Activated CD8-positive, alpha-beta memory T cell treated with anti-CD3 and anti-CD28 coated beads, Interleukin-2, amount 50 U/mL, for 24 hours (primary cell): ENCODE measurements around the gene SFR1.
A peak's percentile ranks its signal among the peaks of the same experiment; 100 is the strongest.

Experiments
- DNase-seq: peaks from one replicate; pipeline ENCODE4 v3.0.0-alpha.2; 2020; ENCODE audit errors: extremely low read depth

Gene SFR1, protein sequence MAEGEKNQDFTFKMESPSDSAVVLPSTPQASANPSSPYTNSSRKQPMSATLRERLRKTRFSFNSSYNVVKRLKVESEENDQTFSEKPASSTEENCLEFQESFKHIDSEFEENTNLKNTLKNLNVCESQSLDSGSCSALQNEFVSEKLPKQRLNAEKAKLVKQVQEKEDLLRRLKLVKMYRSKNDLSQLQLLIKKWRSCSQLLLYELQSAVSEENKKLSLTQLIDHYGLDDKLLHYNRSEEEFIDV

GRCh38 chr10:104121485-104122224, at the start of gene SFR1:
TSS of gene SFR1 (plus strand) at chr10:104122171. CDS start at chr10:104122184, 13 bp downstream.
- peak; percentile 94 for DNase-seq

GRCh38 chr10:104072786-104073185, 49.2 kb upstream of the SFR1 start:
- no peak for DNase-seq

DNA sequence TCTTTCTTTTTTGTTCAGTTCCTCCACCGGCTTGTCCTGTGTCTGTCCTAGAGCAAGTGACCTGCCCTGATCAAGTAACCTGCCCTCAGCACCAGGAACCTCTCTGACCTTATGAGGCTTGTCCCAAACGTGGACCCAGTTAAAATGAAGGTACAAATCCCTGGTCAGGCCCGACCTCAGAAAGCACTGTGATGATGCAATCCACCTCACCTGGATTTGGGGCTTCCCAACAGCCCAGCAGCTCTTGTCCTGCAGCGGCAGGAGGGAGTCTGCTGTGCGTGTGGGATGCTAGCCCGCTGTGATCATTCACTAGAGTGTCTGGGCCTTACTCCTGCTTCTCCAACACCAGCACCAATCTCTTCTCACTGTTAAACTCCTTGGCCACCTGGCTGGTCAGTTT, 47.5 kb upstream of the SFR1 start:
- no peak for DNase-seq

GRCh38 chr10:104076743-104077160, 45.2 kb upstream of the SFR1 start:
- no peak for DNase-seq

- no peak for DNase-seq
Observed at GRCh38 chr10:104077247-104077646, 44.7 kb upstream of the SFR1 start.

DNA sequence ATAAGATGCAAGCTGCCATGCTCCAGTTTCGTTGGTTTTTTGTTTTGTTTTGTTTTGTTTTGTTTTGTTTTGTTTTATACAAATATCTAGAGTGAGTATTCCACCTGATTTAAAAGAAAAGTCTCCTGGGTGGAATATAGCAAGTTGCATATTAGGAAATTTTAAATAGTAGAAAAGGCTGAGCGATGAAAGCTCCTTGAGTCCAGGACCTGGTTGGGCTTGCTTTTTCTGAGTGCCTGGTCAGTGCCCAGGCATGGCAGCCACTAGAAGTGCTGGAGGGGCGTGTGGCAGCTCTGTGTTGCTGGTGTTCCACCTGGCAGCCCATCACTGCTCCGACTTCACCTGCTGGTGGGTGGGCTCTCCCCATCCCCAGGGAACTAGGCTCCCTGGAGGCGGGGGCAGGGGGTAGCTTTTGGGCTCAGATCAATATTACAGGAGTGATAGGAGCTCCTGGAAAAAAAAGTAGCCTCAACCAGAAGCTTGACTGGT, 44.3 kb upstream of the SFR1 start:
- no peak for DNase-seq

DNA sequence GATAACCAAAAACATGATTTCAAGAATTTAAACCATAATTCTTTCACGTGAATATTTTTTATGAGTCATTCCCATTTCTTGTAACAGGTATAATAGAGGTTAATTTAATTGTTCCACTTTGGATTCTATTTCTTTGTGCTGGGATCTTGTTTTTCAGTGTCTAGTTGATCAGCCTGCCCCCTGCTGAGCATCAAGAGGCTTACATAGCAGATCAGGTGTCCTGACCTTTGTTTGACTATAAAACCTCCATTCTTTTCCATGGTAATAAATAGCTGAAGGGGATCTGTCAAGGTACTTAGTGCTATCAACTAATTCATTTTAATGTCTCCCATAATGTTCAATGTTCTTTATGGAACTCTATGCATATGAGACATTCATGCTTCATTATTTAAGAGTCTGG, 41.2 kb upstream of the SFR1 start:
- DNase-seq, result no peak

DNA sequence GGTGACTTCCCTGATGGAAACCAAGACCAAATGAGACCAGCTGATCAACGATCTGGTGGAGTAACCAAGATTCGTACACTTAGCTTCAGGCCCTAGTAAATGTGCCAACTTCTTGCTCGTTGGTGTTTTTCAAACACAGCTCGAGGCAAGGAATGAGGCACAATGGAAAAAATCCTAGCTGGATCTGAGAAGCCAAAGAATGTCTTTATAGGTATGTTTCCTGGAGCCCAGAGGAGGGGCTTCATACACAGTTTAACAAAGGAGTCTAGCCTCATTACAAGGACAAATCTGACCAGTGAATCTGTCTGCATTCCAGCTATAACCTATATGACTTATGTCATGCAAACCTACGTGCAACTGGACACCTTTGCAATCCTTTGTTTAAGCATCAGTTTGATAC, 40.0 kb upstream of the SFR1 start:
- DNase-seq, result no peak

- no peak for DNase-seq
Observed at GRCh38 chr10:104084482-104085142, 37.4 kb upstream of the SFR1 start.

DNA sequence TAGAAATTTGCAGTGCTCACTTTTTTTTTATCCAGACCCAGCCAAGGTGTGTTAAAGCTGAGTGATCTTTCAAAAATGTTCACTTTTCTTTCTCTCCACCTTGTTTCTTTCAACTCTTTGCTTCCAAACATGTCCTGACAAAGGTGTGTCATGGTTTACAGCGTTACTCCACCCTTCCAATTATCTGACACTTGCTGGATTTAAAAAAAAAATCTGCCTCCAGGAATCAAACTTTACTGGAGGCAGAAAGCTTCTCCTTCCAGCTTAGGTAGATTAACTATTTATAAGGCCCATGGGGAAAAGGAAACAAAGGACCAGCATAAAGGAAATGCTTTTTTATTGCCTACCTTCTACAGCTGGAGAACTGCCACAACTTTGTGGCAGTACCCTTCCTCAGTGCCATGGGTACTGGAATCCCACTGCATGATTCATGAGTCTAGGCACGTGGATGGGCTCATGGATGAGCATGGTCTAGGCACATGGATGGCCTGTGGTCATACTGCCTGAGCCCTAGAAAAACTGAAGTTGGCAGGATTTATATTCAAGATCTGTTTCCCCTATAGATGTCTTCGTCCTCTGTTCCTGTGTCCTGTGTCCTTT, 36.1 kb upstream of the SFR1 start, which contains the start of gene COL17A1:
Gene COL17A1 (minus strand): TSS at position 80 of the 600 bp plus-strand sequence. CDS start 5,207 bp downstream, outside the sequence.
- DNase-seq, result no peak

DNA sequence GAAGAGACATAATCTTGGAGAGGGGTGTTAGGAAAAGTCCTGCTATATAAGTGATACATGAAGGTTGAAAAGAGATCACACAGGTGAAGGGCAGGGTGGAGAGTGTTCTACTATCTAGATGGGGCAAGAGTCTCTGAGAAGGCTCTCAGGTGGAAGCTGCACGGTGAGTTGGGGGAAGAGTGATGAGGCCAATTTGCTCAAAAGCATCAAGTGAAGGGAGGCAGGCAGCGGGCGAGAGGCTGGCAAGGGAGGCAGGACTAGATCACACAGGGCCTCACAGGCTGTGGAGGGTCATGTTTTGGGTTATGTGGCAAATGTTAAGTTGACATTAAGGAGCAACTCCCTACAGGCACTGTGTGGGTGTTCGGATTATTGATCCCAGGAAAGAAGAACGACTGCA, 33.7 kb upstream of the SFR1 start:
- DNase-seq, result no peak

DNA sequence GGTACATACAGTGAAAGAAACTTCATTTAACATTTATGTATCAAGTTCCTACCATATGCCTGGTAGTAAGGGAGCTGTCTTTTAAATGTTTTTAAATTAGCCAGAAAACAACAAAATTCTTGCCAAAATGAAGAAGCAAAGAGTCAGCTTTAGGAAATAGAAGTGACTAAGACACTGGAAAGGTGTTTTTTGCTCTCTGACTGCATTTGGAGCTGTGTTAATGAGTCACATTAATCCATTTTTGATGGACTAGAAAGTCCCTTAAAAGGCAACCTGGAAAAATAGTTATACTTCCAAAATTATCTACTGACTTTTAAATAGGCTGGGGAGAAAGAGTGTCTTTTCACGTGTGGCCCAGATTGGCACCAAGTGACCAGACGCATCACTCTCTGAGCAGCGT, 32.4 kb upstream of the SFR1 start:
- no peak for DNase-seq

GRCh38 chr10:104090611-104091010, 31.4 kb upstream of the SFR1 start:
- no peak for DNase-seq

- DNase-seq, result no peak
Observed at GRCh38 chr10:104092749-104093148, 29.2 kb upstream of the SFR1 start.

- no peak for DNase-seq
Observed at GRCh38 chr10:104096692-104097091, 25.3 kb upstream of the SFR1 start.

DNA sequence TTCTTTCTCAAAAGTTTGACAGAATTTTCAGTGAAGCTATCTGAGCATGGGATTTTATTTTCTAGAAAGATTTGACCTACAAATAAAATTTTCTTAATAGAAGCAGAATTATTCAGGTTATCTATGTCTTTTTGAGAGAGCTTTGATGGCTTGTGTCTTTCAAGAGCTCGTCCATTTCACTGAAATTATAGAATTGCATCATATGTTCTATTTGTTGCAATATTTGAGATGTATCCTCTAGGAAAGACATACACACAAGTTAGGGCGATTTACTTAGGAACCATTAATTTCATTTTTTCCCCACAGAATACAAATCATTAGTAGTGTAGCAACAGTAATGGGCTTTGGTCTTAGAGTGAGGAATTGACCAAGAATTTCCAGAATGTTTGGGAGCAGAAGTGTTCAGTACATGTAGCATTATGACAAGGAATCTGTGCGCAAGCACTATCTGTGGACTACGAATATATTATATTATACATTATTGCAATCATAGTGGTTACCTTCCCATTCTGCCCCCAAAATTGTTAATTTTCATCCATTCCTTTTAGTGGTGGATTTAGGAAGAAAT, 23.5 kb upstream of the SFR1 start:
- DNase-seq, result no peak

GRCh38 chr10:104099269-104099668, 22.7 kb upstream of the SFR1 start:
- DNase-seq, result no peak

GRCh38 chr10:104099941-104100340, 22.0 kb upstream of the SFR1 start:
- no peak for DNase-seq

DNA sequence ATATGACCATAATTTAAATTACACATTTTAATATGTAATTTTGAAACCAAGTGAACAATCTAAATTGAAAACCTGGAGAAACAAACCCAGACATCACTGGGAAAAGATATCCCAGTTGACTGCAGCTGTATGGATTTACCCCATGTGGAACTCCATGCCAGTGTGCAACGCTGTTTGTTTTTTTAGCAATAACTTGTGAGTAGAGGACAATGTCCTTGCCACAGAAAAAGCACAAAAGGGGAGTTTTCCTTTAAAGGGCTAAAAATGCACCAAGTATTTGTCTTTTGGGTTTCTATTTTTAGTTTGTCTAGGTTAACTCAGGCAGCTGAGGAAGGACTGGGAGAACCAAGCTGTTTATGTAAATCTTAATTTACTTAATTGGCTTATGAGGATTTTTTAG, 21.2 kb upstream of the SFR1 start:
- no peak for DNase-seq

DNA sequence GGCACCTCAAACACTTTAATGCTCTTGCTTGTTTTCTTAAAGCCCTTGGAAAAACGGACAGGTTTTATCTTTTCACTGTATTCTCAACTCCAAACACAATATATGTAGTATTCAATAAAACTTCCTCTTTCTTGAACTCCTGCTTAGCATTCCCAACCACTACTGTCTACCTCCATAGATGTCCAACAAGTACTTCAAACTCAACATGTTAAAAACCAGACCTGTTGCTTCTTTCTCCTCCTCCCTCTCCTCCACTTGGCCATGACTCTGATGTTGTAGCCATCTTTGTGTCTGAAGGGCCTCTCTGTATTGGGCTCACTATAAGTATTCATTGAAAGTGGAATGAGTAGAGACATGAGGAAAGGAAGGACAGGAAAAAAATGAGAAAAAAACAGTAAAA, 20.1 kb upstream of the SFR1 start:
- DNase-seq, result no peak

GRCh38 chr10:104103956-104104355, 18.0 kb upstream of the SFR1 start:
- DNase-seq, result no peak

DNA sequence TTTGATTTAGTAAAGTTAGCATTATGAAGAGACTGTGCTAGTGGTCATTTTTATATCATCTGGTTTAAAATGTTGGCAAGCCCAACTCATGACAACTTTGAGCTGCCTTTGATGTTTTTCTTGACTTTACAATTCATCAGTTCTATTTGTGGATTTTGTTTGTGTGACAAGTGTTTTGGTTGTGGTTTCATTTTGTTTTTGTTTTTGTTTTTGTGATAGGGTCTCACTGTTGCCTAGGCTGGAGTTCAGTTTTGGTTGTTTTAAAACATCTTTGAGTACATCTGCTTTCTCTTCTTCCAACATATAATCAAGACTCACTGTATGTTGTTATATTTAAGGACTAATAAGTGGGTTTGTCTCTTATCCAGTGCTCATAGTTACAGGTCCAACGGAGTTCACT, 17.6 kb upstream of the SFR1 start:
- DNase-seq, result no peak
